NCI-H2029 (cell line): ENCODE data around the gene C11orf91.

Experiments
- DNase-seq: peaks from one replicate; lab custom pipeline; 2025; lab: John Stamatoyannopoulos, UW

Gene C11orf91

DNA sequence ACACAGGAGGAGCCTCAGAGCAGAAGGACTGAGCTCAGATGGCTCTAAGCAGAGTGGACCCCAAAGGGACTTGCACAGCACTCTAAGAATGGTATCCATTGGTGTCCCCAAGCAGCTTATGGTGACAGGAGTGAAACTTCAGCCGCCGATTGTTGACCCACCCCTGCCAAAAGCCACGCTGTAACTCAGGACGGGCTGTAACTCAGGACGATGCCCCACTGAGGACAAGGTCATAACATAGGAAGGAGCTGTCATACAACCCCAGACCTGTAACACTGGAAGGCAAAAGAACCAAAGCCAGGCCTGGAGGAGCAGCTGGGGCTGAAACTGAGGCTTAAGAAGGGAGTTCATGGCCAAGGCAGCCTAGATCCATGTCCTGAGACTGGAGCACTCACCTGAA is 21.4 kb upstream of the C11orf91 start:
- no peak for DNase-seq

DNA sequence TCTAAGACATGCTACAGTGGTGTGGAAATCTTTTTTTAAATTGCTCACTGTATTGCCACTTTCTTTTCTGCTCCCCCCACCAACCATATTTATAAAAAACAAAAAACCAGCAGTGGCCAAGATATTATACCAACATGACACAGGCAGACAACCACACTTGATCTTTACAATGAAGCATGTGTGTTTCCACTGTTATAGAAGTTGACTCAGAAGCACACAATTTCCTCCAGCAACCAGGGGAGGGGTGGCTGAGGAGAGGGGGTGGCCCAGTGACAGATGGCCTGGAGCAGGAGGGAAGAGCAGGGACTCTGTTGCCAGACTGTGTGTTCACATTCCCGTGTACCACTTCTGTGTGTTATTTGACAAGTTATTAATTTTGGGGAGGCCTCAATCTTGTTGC is 20.8 kb upstream of the C11orf91 start:
- DNase-seq, result no peak

DNA sequence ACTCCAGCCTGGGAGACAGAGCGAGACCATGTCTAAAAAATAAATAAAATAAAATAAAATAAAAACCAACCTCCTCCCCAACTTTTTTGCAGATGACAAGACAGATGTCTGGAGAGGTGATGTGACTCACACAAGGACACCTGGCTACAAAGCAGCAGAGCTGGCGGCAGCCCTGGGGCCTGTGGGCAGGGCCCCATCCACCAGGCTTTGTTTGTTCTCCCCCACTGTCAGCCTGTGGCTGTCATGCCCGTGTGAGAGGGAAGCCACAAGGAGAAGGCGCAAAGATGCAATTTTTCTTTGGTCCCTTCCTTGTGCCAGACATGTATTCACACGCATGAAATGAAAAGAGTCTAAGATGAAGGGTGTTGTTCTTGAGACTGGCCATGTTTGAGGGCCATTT is 19.0 kb upstream of the C11orf91 start:
- DNase-seq, result no peak

- DNase-seq, result no peak
These were observed 17.8 kb upstream of the C11orf91 start for GRCh38 chr11:33718440-33718839.

DNA sequence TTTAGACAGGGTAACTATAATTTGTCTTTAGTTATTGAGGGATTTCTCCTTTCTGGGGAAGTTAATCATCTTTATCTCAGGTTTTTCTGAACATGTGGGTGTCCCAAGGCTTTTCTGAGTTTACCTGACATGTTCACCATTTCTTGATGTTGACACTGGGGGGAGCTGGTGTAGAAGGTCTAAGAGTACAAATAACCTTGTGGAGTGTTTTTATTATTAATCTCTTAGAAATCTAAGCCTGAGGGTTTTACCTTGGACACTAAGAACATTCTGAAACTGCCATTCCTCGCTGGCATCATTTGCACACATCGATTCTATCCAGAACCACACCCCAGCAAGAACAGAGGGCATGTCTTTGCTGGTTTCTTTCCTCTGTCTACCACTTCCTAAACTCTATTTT is 15.6 kb upstream of the C11orf91 start:
- no peak for DNase-seq

DNA sequence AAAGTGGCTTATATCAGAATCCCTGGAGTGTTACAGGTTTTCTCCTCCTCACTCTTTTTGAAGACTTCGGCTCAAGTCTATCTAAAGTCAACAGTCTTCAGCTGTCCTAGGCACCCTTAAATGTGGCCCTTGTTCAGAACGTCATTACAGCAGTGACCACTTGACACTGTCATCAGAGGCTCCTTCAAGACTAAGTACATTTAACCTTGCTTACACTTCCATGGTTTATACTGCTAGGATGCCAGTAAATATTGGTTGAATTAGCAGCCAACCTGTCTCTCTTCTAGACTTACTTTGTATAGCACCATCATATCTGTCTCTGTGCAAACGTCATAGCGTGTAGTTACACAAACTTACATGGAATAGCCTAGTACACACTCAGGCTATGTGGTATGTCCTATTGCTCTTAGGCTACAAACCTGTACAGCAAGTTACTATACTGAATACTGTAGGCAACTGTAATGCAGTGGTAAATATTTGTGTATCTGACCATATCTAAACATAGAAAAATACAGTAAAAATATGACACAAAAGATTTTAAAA is 13.3 kb upstream of the C11orf91 start:
- peak; percentile 19 for DNase-seq

DNA sequence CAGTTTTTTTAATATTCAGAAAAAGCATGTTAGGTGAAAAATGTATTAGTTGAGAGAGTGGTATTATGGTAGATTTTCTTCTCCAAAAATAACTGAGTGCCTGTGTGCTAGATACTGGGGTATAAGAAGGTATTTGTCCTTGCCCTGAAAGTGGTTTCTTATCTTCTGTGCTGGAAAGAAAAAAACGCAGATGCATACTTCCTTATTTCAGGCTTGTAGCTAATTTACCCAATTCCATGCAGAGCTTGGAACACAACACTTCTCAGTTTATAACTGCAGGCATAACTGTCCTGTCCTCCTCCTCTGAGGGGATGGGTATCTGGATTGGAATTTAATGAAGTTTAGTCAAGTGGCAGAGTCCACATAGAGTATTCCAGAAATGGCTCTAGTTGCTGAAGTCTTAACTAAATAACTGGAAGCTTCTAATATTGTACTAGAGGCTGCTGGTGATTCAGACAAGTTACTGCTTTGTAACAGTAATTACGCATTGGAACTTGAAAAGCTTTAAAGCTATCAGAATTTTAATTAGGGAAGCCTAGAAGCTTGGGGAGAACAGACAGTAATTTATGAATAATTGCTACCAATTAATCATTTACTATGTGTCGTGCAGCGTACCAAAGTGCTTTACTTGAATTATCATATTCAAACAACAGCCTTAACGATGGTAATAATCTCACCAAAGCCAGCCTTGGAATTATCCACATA is 12.7 kb upstream of the C11orf91 start:
- DNase-seq, result no peak

- no peak for DNase-seq
These were observed 11.8 kb upstream of the C11orf91 start for GRCh38 chr11:33712436-33712835.

- DNase-seq, result no peak
These were observed 8.8 kb upstream of the C11orf91 start for GRCh38 chr11:33709466-33709865.

GRCh38 chr11:33708985-33709384 is 8.4 kb upstream of the C11orf91 start:
- DNase-seq, result no peak

GRCh38 chr11:33707831-33708230 is 7.2 kb upstream of the C11orf91 start:
- DNase-seq, result peak; percentile 36

- no peak for DNase-seq
These were observed 6.3 kb upstream of the C11orf91 start for GRCh38 chr11:33706966-33707365.

DNA sequence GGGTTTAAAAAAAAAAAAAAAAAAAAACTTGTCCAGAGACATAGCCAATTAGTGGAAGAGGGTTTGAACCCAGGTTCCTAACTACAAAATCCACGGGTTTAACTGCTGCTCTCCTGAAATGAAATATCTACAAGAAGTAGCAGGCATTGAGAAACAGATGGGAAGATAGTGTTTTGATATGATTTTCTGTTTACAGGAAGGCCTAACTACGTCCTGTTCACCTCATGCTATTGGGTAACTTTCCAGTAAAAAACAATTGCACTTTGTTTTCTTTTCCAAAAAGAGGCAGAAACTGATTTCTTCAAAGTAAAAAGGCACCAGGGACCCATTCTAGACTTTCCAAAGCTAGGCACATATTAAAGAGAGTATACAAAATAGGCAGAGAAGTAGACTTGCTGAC is 5.9 kb upstream of the C11orf91 start:
- DNase-seq, result no peak

DNA sequence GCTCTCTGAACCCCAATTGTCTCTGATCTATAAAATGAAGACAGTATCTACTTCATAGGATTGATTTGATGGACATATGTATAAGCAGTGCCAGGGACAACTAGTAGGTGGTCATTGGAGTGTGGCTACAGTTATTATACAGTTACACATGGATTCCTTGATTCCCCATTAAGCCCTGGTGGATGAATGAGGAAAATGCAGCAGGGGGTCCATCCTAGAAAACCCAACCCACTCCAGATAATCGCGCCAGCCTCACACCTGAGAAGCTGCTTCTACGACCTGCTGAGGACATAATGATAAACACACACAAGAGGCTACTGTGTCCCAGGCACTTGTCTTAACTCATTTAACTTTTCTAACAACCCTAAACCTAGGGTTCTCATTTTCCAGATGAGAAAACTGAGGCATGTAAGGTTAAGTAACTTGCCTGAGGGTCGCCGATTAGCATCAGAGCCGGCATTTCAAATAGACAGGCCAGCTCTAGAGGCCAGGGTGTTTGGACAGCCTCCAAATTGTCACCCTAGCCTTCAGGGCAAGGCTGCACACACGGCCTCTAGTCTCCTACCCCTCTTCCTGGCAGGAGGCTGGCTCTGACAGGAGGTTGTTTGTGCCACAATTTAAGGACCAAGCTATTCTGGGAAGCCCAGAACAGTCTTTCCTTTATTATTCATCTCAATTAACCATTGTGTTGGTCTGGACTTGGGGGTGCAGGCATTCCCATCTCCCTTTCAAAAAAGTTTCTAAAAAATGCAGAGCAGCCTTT is 3.8 kb upstream of the C11orf91 start:
- DNase-seq, result peak; percentile 13

GRCh38 chr11:33703788-33704187 is 3.2 kb upstream of the C11orf91 start:
- DNase-seq, result no peak

GRCh38 chr11:33703234-33703633 is 2.6 kb upstream of the C11orf91 start:
- DNase-seq, result no peak

GRCh38 chr11:33701302-33702230 is 940 bp upstream of the C11orf91 start:
- DNase-seq, result peak; percentile 58

DNA sequence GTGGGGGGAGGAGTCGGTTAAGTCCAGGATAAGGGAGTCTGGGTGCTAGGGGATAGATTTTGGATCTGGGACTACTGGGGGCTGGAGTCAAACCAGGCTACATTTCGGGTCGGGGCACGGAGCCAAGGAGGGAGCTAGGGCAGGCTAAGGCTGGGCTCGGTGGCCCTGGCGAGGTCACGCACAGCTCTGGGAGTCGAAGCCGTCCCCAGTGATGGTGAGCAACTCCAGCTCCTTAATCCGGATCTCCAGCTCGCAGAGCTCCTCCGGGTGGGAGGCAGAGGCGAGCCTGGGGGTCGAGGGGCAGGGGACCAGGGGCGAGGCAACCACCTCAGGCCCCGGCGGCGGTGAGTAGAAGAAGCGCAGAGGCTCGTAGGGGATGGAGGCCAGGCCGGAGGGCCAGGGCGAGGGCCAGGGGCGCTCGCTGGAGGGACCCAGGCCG is 544 bp downstream of the C11orf91 start:
- no peak for DNase-seq

DNA sequence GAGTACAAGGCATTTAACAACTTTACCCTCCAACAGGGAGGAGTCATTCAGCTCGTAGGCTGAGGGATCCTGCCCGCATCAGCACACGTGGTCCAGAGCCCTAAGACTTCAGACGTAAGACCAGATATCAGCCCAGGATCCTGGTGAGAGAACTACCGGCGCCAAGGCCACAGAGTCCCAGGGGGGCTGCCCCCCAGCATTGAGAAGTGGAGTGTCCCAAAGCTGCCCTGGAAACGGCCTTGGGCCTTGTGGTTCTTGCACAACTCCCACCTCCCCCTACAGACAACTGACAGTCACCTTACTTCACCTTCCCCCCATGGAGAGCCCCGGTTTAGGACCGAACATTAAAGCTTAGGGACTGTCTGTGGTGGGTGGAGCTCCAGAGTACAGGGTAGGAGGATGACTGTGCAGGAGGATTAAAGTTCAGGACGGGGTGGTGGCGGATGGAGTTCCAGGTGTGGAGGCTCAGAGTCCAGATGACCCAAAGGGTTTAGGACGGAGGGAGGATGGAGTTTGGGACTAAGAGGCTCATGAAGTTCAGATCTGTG is 1.0 kb downstream of the C11orf91 start:
- no peak for DNase-seq

DNA sequence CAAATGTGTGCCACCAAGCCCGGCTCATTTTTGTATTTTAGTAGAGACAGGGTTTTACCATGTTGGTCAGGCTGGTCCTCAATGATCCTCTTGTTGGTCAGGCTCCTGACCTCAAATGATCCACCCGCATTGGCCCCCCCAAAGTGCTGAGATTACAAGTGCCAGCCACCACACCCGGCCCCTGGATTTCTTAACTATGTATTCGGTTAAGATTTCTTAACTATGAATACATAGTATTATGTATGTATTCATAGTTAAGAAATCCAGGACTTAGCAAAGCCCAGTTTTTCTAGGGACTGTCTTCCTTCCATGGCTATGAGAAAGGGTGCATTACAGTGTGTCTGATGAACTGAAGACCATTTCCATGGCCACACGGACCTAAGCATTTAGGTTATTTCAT is 1.7 kb downstream of the C11orf91 start:
- DNase-seq, result no peak

GRCh38 chr11:33697997-33698396 is 2.6 kb downstream of the C11orf91 start:
- no peak for DNase-seq
